K562 (cell line): Measurements from ENCODE around the gene MICU1. TPM values are rescaled to one million over a fixed set of nuclear protein-coding genes. Genes with fewer than 3 reads are reported as not detected.

Experiments used
- ASH1L ChIP-seq: fragments of 450-650 bp; IDR thresholded peaks from 2 replicates; pipeline ENCODE4 v1.6.1; 2018; ENCODE audit warnings: borderline replicate concordance, mild to moderate bottlenecking, low read depth; ENCODE audit not compliant: partially characterized antibody
- BACH1 ChIP-seq: fragments of 200-800 bp; sonication (Bioruptor generic); IDR thresholded peaks from 2 replicates; pipeline ENCODE4 v1.6.1; 2016; ENCODE audit warnings: missing genetic modification characterization, missing compliant biosample characterization
- BHLHE40 ChIP-seq: IDR thresholded peaks from 2 replicates; pipeline ENCODE4 v1.6.1; 2011; ENCODE audit warnings: low read length, improper control_type of control experiment
- BRCA1 ChIP-seq, 2 experiments: fragments of 450-650 bp in 1 of 2; sonication (generic) in 1 of 2; formaldehyde crosslinking in 1 of 2; IDR thresholded peaks; 2 replicates each; pipeline versions ENCODE4 v1.5.0 to v1.6.1; 2017 to 2020; ENCODE audit warnings: mild to moderate bottlenecking in 1 of 2, missing genetic modification reagents in 1 of 2
- CBFA2T2 ChIP-seq: fragments of 450-650 bp; conservative IDR thresholded peaks from 2 replicates; pipeline ENCODE4 v1.6.1; 2017; ENCODE audit warnings: mild to moderate bottlenecking
- CHD1 ChIP-seq: fragments of 200-600 bp; sonication (generic); IDR thresholded peaks from one replicate; pipeline ENCODE4 v1.6.1; 2012; ENCODE audit warnings: mild to moderate bottlenecking, moderate library complexity, low read length, inconsistent platforms
- DPF2 ChIP-seq: fragments of 450-650 bp; IDR thresholded peaks from 2 replicates; pipeline ENCODE4 v1.6.1; 2016
- HIVEP1 ChIP-seq: fragments of 250-450 bp; sonication (Bioruptor Pico); IDR thresholded peaks from 2 replicates; pipeline ENCODE4 v1.4.0; 2020; ENCODE audit warnings: mild to moderate bottlenecking
- IFI16 ChIP-seq: fragments of 250-450 bp; sonication (Bioruptor Pico); IDR thresholded peaks from 2 replicates; pipeline ENCODE4 v2.1.2; 2022; ENCODE audit warnings: mild to moderate bottlenecking, inconsistent platforms
- KDM2B ChIP-seq: fragments of 250-450 bp; sonication (Bioruptor Pico); IDR thresholded peaks from 2 replicates; pipeline ENCODE4 v1.8.0; 2021; ENCODE audit warnings: mild to moderate bottlenecking, moderate library complexity
- KLF1 ChIP-seq: fragments of 450-650 bp; IDR thresholded peaks from 2 replicates; pipeline ENCODE4 v1.6.1; 2016; ENCODE audit warnings: missing genetic modification characterization, missing compliant biosample characterization
- PHB2 ChIP-seq: fragments of 450-650 bp; IDR thresholded peaks from 2 replicates; pipeline ENCODE4 v1.6.1; 2017; ENCODE audit warnings: low read depth
- SIN3B ChIP-seq: fragments of 450-650 bp; IDR thresholded peaks from 2 replicates; pipeline ENCODE4 v1.6.1; 2017; ENCODE audit warnings: low read depth, mild to moderate bottlenecking, moderate library complexity
- SIX5 ChIP-seq, 2 experiments: IDR thresholded peaks; 2 replicates each; pipeline ENCODE4 v1.6.1; 2011; ENCODE audit warnings: low read length in 2 of 2, borderline replicate concordance in 1 of 2, low read depth in 1 of 2, mild to moderate bottlenecking in 1 of 2, moderate library complexity in 1 of 2; ENCODE audit not compliant: insufficient read depth in 1 of 2
- TBP ChIP-seq: optimal IDR thresholded peaks from 2 replicates; pipeline ENCODE3; 2011; ENCODE audit warnings: low read depth, low read length, improper control_type of control experiment
- YBX1 ChIP-seq: fragments of 450-650 bp; IDR thresholded peaks from 2 replicates; pipeline ENCODE4 v1.7.1; 2016; ENCODE audit warnings: mild to moderate bottlenecking
- ZBTB8A ChIP-seq: fragments of 450-650 bp; IDR thresholded peaks from 2 replicates; pipeline ENCODE4 v1.6.1; 2018; ENCODE audit warnings: mild to moderate bottlenecking, moderate library complexity; ENCODE audit not compliant: partially characterized antibody
- ZFP36 ChIP-seq: fragments of 150-350 bp; IDR thresholded peaks from 2 replicates; pipeline ENCODE4 v1.6.1; 2018; ENCODE audit warnings: low read length, low read depth; ENCODE audit not compliant: partially characterized antibody
- ZNF165 ChIP-seq: fragments of 250-450 bp; sonication (Bioruptor Pico); IDR thresholded peaks from 2 replicates; pipeline ENCODE4 v1.4.0; 2020; ENCODE audit warnings: borderline replicate concordance
- ZNF239 ChIP-seq: fragments of 250-450 bp; sonication (Bioruptor Pico); IDR thresholded peaks from 2 replicates; pipeline ENCODE4 v1.4.0; 2020; ENCODE audit warnings: mild to moderate bottlenecking
- polyA plus RNA-seq, 8 experiments: library from polyadenylated mRNA; depleted of rRNA in 4 of 8; stranded (reverse) in 5 of 8; unstranded in 3 of 8; fragments of >200 nt; fragmentation: Nextera tagmentation in 2 of 8; fragmentation: Illumina TruSeq in 1 of 8; extraction: Ambion mirVana in 2 of 8; extraction: Trizol in 1 of 8; gene quantifications; 2 replicates each; pipeline versions ENCODE4 v1.2.1 to v1.2.3, GENCODE V29; 2011 to 2014; ENCODE audit warnings: inconsistent platforms in 1 of 8, missing spikeins in 1 of 8
- total RNA-seq, 7 experiments: library from RNA; depleted of rRNA in 6 of 7; stranded (reverse); fragments of >200 nt in 6 of 7; fragmentation: Illumina TruSeq in 2 of 7; extraction: Trizol in 2 of 7; gene quantifications; 2 replicates each; pipeline versions ENCODE4 v1.2.1 to v1.2.3, GENCODE V29; 2011 to 2021; ENCODE audit warnings: low replicate concordance in 1 of 7
- TF ChIP-seq, protein P1 (sequence below): sonication (generic); formaldehyde crosslinking; IDR thresholded peaks from 2 replicates; pipeline ENCODE4 v1.8.1; 2023; ENCODE audit warnings: mild to moderate bottlenecking, missing genetic modification reagents
- TF ChIP-seq, protein P2 (sequence below): fragments of 250-450 bp; sonication (Bioruptor Pico); IDR thresholded peaks from 2 replicates; pipeline ENCODE4 v1.4.0; 2020; ENCODE audit warnings: mild to moderate bottlenecking, moderate library complexity
- TF ChIP-seq, protein P3 (sequence below): fragments of 450-650 bp; IDR thresholded peaks from 2 replicates; pipeline ENCODE4 v1.6.1; 2014; ENCODE audit warnings: low read depth, mild to moderate bottlenecking, moderate library complexity, borderline replicate concordance
- TF ChIP-seq, protein P4 (sequence below): fragments of 250-450 bp; sonication (Bioruptor Pico); IDR thresholded peaks from 2 replicates; pipeline ENCODE4 v1.5.0; 2020; ENCODE audit warnings: mild to moderate bottlenecking

The MICU1 gene
- total and polyA plus RNA-seq, 9 of the 15 experiments (the other 6 are each of a cell fraction or from before 2014, with no cell fraction given): 29.3 to 76.8 (median 48.4) TPM

DNA sequence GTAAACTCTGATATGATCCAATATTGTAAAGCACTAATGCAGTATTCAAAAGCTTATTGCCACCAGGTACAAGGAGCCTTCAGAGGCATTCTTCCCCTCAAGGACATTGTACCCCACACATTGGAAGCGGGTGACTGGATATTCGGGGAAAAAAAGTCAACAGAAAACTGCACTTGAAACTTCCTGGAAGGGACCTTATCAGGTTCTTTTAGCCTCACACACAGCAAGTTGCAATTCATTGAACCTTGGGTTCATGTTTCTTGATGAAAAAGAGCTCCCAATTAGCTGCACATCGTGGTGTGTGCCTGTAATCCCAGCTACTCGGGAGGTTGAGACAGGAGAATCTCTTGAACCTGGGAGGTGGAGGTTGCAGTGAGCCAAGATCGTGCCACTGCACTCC lies 16.4 kb upstream of the MICU1 start (continued):
- TF ChIP-seq, protein P1, sequence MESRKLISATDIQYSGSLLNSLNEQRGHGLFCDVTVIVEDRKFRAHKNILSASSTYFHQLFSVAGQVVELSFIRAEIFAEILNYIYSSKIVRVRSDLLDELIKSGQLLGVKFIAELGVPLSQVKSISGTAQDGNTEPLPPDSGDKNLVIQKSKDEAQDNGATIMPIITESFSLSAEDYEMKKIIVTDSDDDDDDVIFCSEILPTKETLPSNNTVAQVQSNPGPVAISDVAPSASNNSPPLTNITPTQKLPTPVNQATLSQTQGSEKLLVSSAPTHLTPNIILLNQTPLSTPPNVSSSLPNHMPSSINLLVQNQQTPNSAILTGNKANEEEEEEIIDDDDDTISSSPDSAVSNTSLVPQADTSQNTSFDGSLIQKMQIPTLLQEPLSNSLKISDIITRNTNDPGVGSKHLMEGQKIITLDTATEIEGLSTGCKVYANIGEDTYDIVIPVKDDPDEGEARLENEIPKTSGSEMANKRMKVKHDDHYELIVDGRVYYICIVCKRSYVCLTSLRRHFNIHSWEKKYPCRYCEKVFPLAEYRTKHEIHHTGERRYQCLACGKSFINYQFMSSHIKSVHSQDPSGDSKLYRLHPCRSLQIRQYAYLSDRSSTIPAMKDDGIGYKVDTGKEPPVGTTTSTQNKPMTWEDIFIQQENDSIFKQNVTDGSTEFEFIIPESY (CRISPR knock-in tag): 0 out of 2 replicates have a peak, but pooled peaks have one; percentile 22
- no peak for TF ChIP-seq BACH1 (tag)
- 0 out of 2 replicates have a peak, but pooled peaks have one; percentile 41 for TF ChIP-seq DPF2
- no peak for TF ChIP-seq ZFP36
- TF ChIP-seq SIX5 (IDR thresholded peaks at IDR 0.05; ENCODE audit: borderline replicate concordance in 1 of 2, insufficient read depth in 1 of 2, low read depth in 1 of 2, low read length in 2 of 2): no peak
- no peak for TF ChIP-seq BRCA1 (IDR thresholded peaks at IDR 0.05)
- no peak for TF ChIP-seq BRCA1 (CRISPR knock-in tag; IDR thresholded peaks at IDR 0.05)
- no peak for TF ChIP-seq CHD1
- no peak for TF ChIP-seq TBP
- TF ChIP-seq KDM2B: no peak
- TF ChIP-seq, protein P2, sequence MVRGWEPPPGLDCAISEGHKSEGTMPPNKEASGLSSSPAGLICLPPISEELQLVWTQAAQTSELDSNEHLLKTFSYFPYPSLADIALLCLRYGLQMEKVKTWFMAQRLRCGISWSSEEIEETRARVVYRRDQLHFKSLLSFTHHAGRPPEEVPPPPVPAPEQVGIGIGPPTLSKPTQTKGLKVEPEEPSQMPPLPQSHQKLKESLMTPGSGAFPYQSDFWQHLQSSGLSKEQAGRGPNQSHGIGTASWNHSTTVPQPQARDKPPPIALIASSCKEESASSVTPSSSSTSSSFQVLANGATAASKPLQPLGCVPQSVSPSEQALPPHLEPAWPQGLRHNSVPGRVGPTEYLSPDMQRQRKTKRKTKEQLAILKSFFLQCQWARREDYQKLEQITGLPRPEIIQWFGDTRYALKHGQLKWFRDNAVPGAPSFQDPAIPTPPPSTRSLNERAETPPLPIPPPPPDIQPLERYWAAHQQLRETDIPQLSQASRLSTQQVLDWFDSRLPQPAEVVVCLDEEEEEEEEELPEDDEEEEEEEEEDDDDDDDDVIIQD (CRISPR knock-in tag): no peak
- no peak for TF ChIP-seq BHLHE40
- no peak for TF ChIP-seq ZBTB8A
- TF ChIP-seq KLF1 (tag): no peak
- TF ChIP-seq HIVEP1 (CRISPR knock-in tag): no peak
- no peak for TF ChIP-seq IFI16 (CRISPR knock-in tag)
- TF ChIP-seq, protein P3, sequence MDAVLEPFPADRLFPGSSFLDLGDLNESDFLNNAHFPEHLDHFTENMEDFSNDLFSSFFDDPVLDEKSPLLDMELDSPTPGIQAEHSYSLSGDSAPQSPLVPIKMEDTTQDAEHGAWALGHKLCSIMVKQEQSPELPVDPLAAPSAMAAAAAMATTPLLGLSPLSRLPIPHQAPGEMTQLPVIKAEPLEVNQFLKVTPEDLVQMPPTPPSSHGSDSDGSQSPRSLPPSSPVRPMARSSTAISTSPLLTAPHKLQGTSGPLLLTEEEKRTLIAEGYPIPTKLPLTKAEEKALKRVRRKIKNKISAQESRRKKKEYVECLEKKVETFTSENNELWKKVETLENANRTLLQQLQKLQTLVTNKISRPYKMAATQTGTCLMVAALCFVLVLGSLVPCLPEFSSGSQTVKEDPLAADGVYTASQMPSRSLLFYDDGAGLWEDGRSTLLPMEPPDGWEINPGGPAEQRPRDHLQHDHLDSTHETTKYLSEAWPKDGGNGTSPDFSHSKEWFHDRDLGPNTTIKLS: no peak
- TF ChIP-seq ASH1L: no peak
- no peak for TF ChIP-seq ZNF165 (CRISPR knock-in tag)
- peak; percentile 84 for TF ChIP-seq ZNF239 (CRISPR knock-in tag)
- TF ChIP-seq CBFA2T2: no peak
- no peak for TF ChIP-seq PHB2
- TF ChIP-seq, protein P4, sequence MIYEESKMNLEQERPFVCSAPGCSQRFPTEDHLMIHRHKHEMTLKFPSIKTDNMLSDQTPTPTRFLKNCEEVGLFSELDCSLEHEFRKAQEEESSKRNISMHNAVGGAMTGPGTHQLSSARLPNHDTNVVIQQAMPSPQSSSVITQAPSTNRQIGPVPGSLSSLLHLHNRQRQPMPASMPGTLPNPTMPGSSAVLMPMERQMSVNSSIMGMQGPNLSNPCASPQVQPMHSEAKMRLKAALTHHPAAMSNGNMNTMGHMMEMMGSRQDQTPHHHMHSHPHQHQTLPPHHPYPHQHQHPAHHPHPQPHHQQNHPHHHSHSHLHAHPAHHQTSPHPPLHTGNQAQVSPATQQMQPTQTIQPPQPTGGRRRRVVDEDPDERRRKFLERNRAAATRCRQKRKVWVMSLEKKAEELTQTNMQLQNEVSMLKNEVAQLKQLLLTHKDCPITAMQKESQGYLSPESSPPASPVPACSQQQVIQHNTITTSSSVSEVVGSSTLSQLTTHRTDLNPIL (CRISPR knock-in tag): no peak
- TF ChIP-seq SIN3B: no peak
- no peak for TF ChIP-seq YBX1
